SJCRH30 (cell line): Measurements from ENCODE around the gene AUNIP. TPM values are rescaled to one million over a fixed set of nuclear protein-coding genes. Genes with fewer than 3 reads are reported as not detected.

Source experiments
- DNase-seq, 2 experiments: peaks; one replicate each; pipeline ENCODE4 v3.0.0-alpha.2; 2015 to 2020
- H3K27ac ChIP-seq: fragments of 250-450 bp; sonication (Bioruptor Pico); 2 replicates; pipeline ENCODE4 v1.5.1; 2020; ENCODE audit warnings: mild to moderate bottlenecking, moderate library complexity
- H3K27me3 ChIP-seq: fragments of 250-450 bp; sonication (Bioruptor Pico); 2 replicates; pipeline ENCODE4 v1.5.1; 2020; ENCODE audit warnings: mild to moderate bottlenecking, moderate library complexity
- H3K36me3 ChIP-seq: fragments of 250-450 bp; sonication (Bioruptor Pico); 2 replicates; pipeline ENCODE4 v1.5.1; 2020; ENCODE audit warnings: mild to moderate bottlenecking, moderate library complexity
- H3K4me1 ChIP-seq: fragments of 250-450 bp; sonication (Bioruptor Pico); 2 replicates; pipeline ENCODE4 v1.5.1; 2020; ENCODE audit warnings: mild to moderate bottlenecking, moderate library complexity
- H3K4me3 ChIP-seq: fragments of 250-450 bp; sonication (Bioruptor Pico); 2 replicates; pipeline ENCODE4 v1.5.1; 2020; ENCODE audit warnings: mild to moderate bottlenecking, moderate library complexity
- H3K9me3 ChIP-seq: fragments of 250-450 bp; sonication (Bioruptor Pico); replicated peaks from 2 replicates; pipeline ENCODE4 v1.5.1; 2020; ENCODE audit warnings: mild to moderate bottlenecking, moderate library complexity
- total RNA-seq: library from RNA; depleted of rRNA; stranded (reverse); fragments of >200 nt; shearing (Covaris generic); gene quantifications from 2 replicates; pipeline ENCODE4 v1.2.3, GENCODE V29; 2014

AUNIP gene
- total RNA-seq, 1 experiment from 2014 or later, result 34.3 TPM

GRCh38 chr1:25896266-25896665 lies 37.0 kb upstream of the AUNIP start:
- Histone ChIP-seq H3K27me3 (no peaks in the 10 kb centered on the region), H3K4me3 (no peak overlapping the region), H3K4me1 (peaks cover 32% of the 10 kb centered on the region), H3K9me3 (no peaks in the 10 kb centered on the region), H3K36me3 (peaks cover 44% of the 10 kb centered on the region), H3K27ac (no peak overlapping the region)
- DNase-seq, result peak in 1 of 2 experiments; percentile 55

- Histone ChIP-seq H3K27ac (no peak overlapping the region), H3K36me3 (peaks cover 36% of the 10 kb centered on the region), H3K4me3 (no peak overlapping the region), H3K27me3 (no peaks in the 10 kb centered on the region), H3K9me3 (no peaks in the 10 kb centered on the region), H3K4me1 (peaks cover 32% of the 10 kb centered on the region)
- peak; percentile 89 to 96 for DNase-seq
These were observed 36.2 kb upstream of the AUNIP start for GRCh38 chr1:25895365-25895990.

DNA sequence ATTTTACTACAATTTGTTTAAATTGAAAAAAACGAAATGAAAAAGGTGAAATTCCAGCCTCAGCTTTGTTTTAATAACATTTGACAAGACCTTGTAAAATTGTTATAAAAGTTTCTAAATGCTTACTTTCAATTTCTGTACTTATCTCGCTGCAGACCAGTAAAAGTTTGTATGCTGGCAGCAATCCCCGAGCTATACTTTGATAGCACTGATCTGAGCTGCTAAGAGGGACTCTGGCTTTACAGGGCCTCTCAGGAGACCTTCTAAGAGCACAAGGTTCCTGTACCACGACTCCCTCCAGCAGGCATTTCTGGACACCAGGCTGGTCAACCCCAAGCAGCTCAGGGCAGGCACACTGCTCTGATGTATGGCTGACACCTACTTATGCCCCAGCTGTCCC lies 33.9 kb upstream of the AUNIP start:
- Histone ChIP-seq H3K4me3 (no peak overlapping the region), H3K9me3 (no peaks in the 10 kb centered on the region), H3K27me3 (no peaks in the 10 kb centered on the region), H3K4me1 (peaks cover 53% of the 10 kb centered on the region), H3K36me3 (peaks cover 12% of the 10 kb centered on the region), H3K27ac (no peak overlapping the region)
- no peak for DNase-seq

- Histone ChIP-seq H3K27ac (no peak overlapping the region), H3K4me1 (peaks cover 52% of the 10 kb centered on the region), H3K9me3 (no peaks in the 10 kb centered on the region), H3K27me3 (no peaks in the 10 kb centered on the region), H3K4me3 (no peak overlapping the region), H3K36me3 (0 out of 2 replicates have a peak, but pooled peaks cover 3% of the 10 kb centered on the region)
- no peak for DNase-seq
These were observed 32.3 kb upstream of the AUNIP start for GRCh38 chr1:25891606-25892005.

GRCh38 chr1:25890239-25891034 lies 31.2 kb upstream of the AUNIP start:
- peaks cover 46% of the 10 kb centered on the region for H3K4me1 ChIP-seq
- DNase-seq, result peak; percentile 65 to 75
- no peak overlapping the region for H3K4me3 ChIP-seq
- H3K27ac ChIP-seq, result no peak overlapping the region; the same call in 1 of the 2 replicates
- no peaks in the 10 kb centered on the region for H3K9me3 ChIP-seq
- no peaks in the 10 kb centered on the region for H3K36me3 ChIP-seq
- H3K27me3 ChIP-seq, result no peaks in the 10 kb centered on the region

DNA sequence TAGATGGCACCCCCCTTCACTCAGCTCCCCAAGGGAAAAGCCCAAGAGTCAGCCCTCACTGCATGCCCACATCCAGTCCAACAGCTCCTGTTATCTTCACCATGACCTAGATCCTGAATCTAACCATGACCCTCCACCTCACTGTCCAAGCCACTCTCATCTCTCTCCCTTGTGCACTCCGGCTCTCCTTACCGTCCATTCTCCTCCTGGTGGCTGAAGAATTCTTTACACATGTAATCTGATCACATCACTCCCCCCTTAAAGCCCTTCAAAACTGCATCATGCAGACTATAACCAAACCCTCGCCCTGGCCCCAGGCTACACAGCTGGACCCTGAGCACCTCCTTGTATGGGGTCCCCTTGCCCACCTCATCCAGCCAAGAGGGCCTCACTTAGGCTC lies 30.2 kb upstream of the AUNIP start:
- peaks cover 46% of the 10 kb centered on the region for H3K4me1 ChIP-seq
- DNase-seq, result peak; percentile 68 to 87
- H3K9me3 ChIP-seq, result no peaks in the 10 kb centered on the region
- H3K4me3 ChIP-seq, result no peak overlapping the region
- no peak overlapping the region; the same call in 1 of the 2 replicates for H3K27ac ChIP-seq
- H3K27me3 ChIP-seq, result no peaks in the 10 kb centered on the region
- H3K36me3 ChIP-seq, result no peaks in the 10 kb centered on the region

- H3K9me3 ChIP-seq, result no peaks in the 10 kb centered on the region
- no peak for DNase-seq
- H3K27me3 ChIP-seq, result no peaks in the 10 kb centered on the region
- no peak overlapping the region for H3K4me3 ChIP-seq
- no peak overlapping the region for H3K27ac ChIP-seq
- no peaks in the 10 kb centered on the region for H3K36me3 ChIP-seq
- H3K4me1 ChIP-seq, result peaks cover 46% of the 10 kb centered on the region
These were observed 29.2 kb upstream of the AUNIP start for GRCh38 chr1:25888426-25888987.

DNA sequence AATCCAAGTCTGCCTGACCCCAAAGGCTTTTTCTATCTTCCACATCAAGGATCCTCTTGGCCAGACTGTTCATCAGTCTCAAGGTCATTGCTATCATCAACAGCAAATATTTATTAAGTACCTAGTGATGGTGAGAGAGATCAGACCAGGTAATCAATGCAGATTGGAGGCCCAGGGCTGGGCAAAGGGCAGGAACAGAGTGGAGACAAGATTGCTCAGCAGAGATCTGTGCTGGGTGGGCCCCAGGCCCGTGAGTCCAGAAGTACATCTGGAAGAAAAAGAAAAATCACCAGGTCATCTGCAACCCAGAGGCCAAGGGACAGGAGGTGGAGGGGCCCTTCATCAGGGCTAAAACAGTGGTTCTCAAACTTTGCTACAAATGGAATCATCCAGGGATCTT lies 26.3 kb upstream of the AUNIP start:
- H3K27me3 ChIP-seq, result no peaks in the 10 kb centered on the region
- H3K9me3 ChIP-seq, result no peaks in the 10 kb centered on the region
- H3K4me1 ChIP-seq, result peaks cover 22% of the 10 kb centered on the region
- H3K27ac ChIP-seq, result no peak overlapping the region
- H3K36me3 ChIP-seq, result no peaks in the 10 kb centered on the region
- no peak overlapping the region for H3K4me3 ChIP-seq
- no peak for DNase-seq

DNA sequence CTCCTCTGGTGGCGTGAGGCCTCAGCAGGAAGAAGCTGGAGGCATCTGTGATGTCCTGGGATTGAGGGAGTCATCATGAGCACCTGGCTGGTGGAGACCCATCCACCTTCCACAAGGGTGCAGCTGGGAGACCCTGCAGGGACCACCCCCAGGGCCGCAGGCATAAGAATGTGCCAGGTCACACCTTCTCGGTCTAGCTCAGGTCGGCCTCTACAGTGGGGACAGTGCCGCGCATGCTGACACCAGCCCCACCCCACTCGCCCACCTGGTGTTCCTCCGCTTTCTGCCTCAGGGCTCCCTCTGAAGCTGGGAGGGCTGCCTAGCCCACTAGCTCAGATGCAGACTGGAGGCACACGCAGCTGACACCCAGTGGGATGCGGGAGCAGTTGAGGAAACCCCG lies 22.0 kb upstream of the AUNIP start:
- H3K9me3 ChIP-seq, result no peaks in the 10 kb centered on the region
- no peak for DNase-seq

GRCh38 chr1:25880518-25880917 lies 21.3 kb upstream of the AUNIP start:
- H3K9me3 ChIP-seq, result no peaks in the 10 kb centered on the region
- H3K4me3 ChIP-seq, result no peak overlapping the region
- no peaks in the 10 kb centered on the region; the same call in 1 of the 2 replicates for H3K27me3 ChIP-seq
- no peak for DNase-seq
- no peak overlapping the region for H3K27ac ChIP-seq
- H3K36me3 ChIP-seq, result no peaks in the 10 kb centered on the region
- no peaks in the 10 kb centered on the region for H3K4me1 ChIP-seq

More for the DNA sequence above, 22.0 kb upstream of the AUNIP start:
- no peak overlapping the region for H3K4me3 ChIP-seq
- H3K27ac ChIP-seq, result no peak overlapping the region
- no peaks in the 10 kb centered on the region for H3K36me3 ChIP-seq
- H3K27me3 ChIP-seq, result no peaks in the 10 kb centered on the region; the same call in 1 of the 2 replicates
- H3K4me1 ChIP-seq, result no peaks in the 10 kb centered on the region

DNA sequence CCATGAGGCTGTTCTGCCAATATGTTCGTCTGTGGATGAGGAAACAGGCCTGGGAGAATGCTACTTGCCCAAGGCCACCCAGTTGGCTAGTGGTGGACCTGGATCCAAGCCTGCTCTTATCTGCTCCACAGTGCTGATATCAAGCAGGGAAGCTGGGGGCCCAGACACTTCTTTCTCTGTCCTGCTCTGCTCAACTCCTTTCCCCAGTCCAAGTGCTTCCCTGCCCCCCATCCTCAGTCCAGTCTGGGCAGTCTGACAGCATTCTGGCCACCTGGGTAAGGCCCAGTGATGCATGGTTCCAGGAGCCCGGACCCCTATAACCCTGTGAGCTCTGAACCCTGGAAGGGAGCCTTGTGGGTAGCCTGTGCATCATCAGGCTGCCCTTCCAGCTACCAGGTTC lies 20.4 kb upstream of the AUNIP start:
- H3K4me1 ChIP-seq, result no peaks in the 10 kb centered on the region
- no peak overlapping the region for H3K27ac ChIP-seq
- no peak overlapping the region for H3K4me3 ChIP-seq
- H3K27me3 ChIP-seq, result no peaks in the 10 kb centered on the region; the same call in 1 of the 2 replicates
- H3K9me3 ChIP-seq, result no peaks in the 10 kb centered on the region
- H3K36me3 ChIP-seq, result no peaks in the 10 kb centered on the region
- DNase-seq, result no peak

- Histone ChIP-seq H3K9me3 (no peaks in the 10 kb centered on the region), H3K4me3 (no peak overlapping the region), H3K36me3 (no peaks in the 10 kb centered on the region), H3K4me1 (no peaks in the 10 kb centered on the region), H3K27me3 (no peaks in the 10 kb centered on the region; the same call in 1 of the 2 replicates), H3K27ac (no peak overlapping the region)
- no peak for DNase-seq
These were observed 19.4 kb upstream of the AUNIP start for GRCh38 chr1:25878690-25879089.

DNA sequence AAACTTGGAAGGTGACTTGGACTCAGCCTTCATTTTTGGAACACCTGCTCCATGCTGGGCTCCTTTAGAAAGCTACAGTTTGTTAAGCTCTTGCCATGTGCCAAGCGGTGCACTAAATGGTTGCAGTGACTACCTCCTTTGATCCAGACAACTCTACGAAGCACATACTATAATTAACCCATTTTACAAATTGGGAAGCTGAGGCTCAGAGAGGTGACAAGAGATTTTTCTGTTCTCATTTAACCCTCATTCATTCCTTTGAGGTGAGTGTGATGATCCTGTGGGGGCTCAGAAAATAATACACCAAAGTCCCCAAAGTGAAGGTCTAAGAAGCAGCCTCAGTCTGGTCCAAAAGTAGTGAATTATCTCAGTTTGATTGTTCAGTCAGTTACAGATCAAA lies 17.9 kb upstream of the AUNIP start:
- no peaks in the 10 kb centered on the region for H3K36me3 ChIP-seq
- no peak overlapping the region for H3K4me3 ChIP-seq
- H3K4me1 ChIP-seq, result no peaks in the 10 kb centered on the region
- no peaks in the 10 kb centered on the region for H3K9me3 ChIP-seq
- H3K27me3 ChIP-seq, result no peaks in the 10 kb centered on the region; the same call in 1 of the 2 replicates
- no peak for DNase-seq
- no peak overlapping the region for H3K27ac ChIP-seq

DNA sequence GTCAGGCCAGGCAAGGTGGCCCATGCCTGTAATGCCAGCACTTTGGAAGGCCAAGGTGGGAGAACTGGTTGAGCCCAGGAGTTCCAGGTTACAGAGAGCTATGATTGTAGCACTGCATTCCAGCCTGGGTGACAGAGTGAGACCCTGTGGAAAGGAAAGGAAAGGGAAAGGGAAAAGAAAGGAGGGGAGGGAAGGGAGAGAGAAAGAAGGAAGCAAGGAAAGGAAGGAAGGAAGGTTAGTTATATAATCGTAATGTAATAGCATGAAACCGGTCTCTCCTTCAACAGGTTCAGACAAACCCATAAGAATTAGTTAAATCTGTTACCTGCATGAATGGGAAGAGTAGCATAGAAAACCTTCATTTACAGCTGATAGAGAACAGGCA lies 17.4 kb upstream of the AUNIP start:
- Histone ChIP-seq H3K4me3 (no peak overlapping the region), H3K4me1 (no peaks in the 10 kb centered on the region), H3K36me3 (no peaks in the 10 kb centered on the region), H3K27ac (no peak overlapping the region), H3K27me3 (no peaks in the 10 kb centered on the region; the same call in 1 of the 2 replicates), H3K9me3 (no peaks in the 10 kb centered on the region)
- DNase-seq, result no peak
